Breast epithelium (tissue), 3 donors: ENCODE results near the gene PARVB.

ENCODE experiments used
- CTCF ChIP-seq, 3 donors: fragments of 450-650 bp; IDR thresholded peaks; one replicate each; pipeline ENCODE4 v1.5.1; 2016 to 2017; ENCODE audit warnings: antibody characterized with exemption in 3 of 3, mild to moderate bottlenecking in 3 of 3, moderate library complexity in 3 of 3
- POLR2A ChIP-seq: fragments of 450-650 bp; IDR thresholded peaks from one replicate; pipeline ENCODE4 v1.6.1; 2016; ENCODE audit warnings: antibody characterized with exemption, mild to moderate bottlenecking, moderate library complexity
- POLR2AphosphoS5 ChIP-seq, 3 donors: sonication (generic); formaldehyde crosslinking; IDR thresholded peaks; one replicate each; pipeline ENCODE4 v1.6.1; 2017; ENCODE audit warnings: antibody characterized with exemption in 3 of 3

DNA sequence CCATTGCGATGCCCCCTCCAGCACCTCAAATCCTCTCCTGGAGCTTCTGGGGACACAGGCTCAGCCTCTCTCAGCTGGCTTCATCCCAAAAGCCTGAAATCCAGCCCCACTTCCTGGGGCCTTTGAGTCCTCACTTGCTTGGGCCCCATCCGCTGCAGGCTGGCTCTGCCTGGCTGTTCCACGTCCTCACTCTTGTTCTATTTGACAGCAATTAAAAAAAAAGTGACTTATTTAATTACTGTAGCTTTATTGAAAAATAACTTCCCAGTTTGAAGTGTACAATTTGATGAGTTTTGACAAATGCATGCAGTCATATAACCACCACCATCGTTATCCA, 183.8 kb downstream of the PARVB start:
- TF ChIP-seq POLR2AphosphoS5 (IDR thresholded peaks at IDR 0.05) (no peak), CTCF (IDR thresholded peaks at IDR 0.05) (no peak), POLR2A (no peak)
